GM21723 (cell line): Measurements from ENCODE around the gene RRAS2.
"Not testable (repeated sequence)": the region's sequence is repeated elsewhere in the genome, so short reads cannot be mapped to it uniquely, and the experiment has no call there.

Experiments used
- ATAC-seq: cut with Tn5 transposase; IDR thresholded peaks from one replicate; pipeline ENCODE4 v1.9.1; 2021; ENCODE audit warnings: mild to moderate bottlenecking, moderate library complexity; ENCODE audit not compliant: unreplicated experiment

RRAS2 gene

DNA sequence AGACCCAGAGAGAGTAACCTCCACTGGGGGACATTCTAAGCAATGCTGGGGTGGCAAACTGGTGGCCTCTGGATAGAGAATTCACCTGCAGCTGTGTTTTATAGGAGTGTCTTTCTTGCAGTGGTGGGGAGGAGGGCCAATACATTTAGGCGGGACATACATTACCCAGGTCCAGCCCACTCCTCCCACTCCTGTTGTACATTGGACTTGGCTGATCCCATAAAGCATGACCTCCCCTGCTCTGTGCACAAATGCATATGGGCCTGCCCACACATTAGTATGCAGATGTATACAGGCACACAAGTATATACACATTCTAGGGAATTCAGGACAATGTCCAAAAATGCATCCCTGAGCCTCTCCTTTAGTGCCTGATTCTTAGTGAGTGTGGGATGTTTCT lies 99.1 kb downstream of the RRAS2 start:
- ATAC-seq, result no peak

- ATAC-seq, result no peak
Measured at GRCh38 chr11:14259186-14259784, 99.7 kb downstream of the RRAS2 start.

DNA sequence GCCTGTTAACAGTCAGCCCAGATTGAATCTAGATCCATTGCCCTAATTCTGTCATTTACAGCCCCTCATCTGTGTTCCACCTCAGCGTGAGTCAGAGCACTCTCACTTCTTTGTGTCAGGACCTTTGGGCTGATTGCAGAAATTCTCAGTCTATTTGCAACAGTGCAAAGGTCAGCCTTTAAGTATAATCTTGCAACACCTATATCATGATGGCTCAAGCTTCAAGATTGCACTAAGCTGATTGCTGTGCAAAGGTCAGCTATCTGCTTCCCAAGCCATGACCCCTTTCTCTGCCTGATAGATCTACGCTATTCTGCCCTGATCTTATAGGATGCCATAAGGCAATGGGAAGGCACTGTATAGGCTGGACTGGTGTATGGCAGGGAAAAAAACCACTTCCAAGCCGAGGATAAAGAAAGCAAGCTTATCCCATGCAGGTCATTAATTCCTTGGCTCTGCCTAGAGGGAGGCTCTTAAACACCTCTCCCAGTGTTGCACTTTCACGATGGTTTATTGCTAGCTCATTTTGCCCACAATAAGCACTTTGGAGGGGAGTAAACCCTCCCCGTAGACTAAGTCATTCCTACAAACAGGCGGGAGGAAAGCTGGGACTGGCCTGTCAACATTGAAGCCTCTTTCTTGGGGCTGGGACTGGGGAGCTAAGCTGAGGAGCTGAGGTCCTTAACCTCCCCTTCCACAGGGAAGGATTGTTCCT lies 100.6 kb downstream of the RRAS2 start:
- no peak for ATAC-seq

DNA sequence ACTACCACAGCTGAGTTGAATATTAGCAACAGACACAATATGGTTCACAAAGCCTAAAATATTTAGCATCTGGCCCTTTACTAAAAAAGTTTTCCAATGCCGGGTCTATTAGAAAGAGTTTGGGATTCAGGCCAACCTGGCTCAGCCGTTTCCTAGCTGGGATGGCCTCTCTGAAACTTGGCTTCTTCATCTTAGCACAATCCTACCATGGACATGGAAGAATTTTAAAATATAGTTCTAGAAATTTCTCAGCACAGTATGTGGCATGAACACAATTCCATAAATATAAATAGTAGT lies 103.8 kb downstream of the RRAS2 start:
- no peak for ATAC-seq

- no peak for ATAC-seq
Measured at GRCh38 chr11:14254533-14255237, 104.3 kb downstream of the RRAS2 start.

DNA sequence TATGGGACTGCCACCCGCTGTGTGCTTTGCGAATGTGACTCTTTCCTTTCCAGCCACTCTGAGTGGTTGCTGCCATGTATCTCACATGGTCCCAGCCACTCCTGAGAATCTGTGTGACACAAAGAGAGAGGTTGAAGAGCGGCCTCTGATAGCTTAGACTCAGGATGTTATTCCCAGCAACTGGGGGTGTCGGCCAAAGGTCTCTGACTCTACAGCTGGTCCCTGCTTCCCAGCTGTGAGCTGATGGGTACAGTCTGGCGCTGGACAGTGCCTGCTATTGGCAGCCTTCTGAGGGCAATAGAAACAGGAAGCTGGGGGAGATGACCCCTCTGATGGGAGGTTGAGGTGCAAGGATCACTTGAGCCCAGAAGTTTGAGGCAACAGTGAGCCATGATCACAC lies 105.1 kb downstream of the RRAS2 start:
- ATAC-seq, result no peak

DNA sequence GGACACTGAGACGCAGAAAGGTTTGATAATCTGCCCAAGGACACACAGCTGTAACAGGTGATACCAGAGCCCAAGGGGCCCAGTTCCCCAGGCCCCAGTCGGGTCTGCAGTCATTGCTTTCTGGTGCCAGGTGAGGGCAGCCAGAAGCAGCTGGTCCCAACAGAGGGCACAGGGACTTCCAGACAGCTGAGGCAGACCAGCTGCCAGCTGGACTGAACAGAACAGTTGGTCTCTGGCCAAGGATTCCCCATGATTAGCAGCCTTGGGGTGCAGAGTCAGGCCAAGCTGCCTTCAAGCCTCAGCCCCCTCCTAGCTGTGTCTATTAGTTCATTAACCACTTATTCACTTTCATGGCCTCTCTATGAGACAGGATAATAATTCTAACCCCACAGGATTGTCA lies 105.6 kb downstream of the RRAS2 start:
- no peak for ATAC-seq

GRCh38 chr11:14252501-14252900 lies 106.5 kb downstream of the RRAS2 start:
- ATAC-seq, result not testable (repeated sequence)

DNA sequence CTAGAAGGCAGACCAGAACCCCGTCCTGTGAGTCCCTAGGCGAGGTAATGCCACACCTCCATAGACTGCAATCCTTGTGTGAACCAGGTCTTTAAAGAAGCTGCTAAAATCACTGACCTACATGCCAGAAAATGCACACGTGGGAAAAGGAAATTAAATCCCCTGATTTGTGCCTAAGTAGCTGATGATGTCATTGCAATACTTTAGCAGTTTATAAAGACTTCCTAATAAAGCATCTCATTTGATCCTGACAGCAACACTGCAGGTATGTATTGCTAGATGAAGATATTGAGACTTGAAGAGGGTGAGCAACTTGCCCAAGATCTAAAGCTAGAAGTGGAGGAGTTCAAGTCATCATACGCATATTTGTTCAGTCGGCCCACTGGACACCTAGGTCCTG lies 107.2 kb downstream of the RRAS2 start:
- ATAC-seq, result no peak

- ATAC-seq, result no peak
Measured at GRCh38 chr11:14249121-14249963, 109.6 kb downstream of the RRAS2 start.

GRCh38 chr11:14248580-14248981 lies 110.4 kb downstream of the RRAS2 start:
- no peak for ATAC-seq

DNA sequence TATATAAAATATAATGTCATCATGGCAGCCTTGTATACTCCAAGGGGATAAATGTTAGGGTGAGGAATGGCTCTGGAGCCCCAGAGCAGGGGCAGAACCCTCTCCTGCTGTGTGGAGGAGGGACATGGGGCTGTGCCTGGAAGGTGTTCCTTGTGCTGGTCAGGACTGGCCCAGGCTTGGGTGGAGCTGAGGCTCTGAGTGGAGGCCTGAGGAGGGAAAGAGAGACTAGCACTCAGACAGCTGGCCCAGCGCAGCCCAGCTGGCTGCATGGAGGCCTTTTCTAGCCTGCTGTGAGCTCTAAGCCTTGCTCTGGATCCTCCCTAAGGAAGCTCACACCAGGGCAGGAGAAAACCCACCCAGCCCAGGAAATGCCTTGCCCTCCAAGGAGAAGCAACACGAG lies 113.5 kb downstream of the RRAS2 start:
- ATAC-seq, result no peak

GRCh38 chr11:14244926-14245325 lies 114.1 kb downstream of the RRAS2 start:
- ATAC-seq, result no peak

- ATAC-seq, result no peak
Measured at GRCh38 chr11:14242733-14243132, 116.2 kb downstream of the RRAS2 start.

- ATAC-seq, result no peak
Measured at GRCh38 chr11:14242187-14242586, 116.8 kb downstream of the RRAS2 start.

- no peak for ATAC-seq
Measured at GRCh38 chr11:14240951-14241350, 118.0 kb downstream of the RRAS2 start.

GRCh38 chr11:14240221-14240620 lies 118.8 kb downstream of the RRAS2 start:
- no peak for ATAC-seq

DNA sequence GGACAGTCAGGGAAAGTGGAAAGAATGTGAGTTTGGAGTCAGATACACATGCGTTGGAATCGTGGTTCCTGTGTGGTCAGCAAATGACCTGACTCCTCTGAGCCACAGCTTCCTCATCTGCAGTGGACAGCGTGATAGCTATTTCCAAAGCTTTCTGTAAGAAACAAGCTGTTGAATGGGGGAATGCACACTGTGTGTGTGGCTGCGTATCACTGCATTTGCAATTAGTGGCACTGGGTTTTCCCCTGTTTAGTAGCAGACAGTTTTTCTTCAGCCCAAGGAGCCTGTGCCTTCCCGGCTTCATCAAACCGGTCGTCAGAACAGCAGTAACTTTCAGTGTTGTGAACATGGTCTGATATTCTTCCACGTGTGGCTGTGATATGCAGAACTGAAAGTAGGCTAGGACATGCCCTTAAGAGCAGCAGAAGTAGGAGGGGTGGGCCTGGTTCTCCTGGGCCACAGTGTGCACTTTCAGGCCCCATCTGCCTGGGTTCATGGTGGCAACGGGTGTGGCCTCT lies 121.5 kb downstream of the RRAS2 start:
- peak; percentile 99 for ATAC-seq

DNA sequence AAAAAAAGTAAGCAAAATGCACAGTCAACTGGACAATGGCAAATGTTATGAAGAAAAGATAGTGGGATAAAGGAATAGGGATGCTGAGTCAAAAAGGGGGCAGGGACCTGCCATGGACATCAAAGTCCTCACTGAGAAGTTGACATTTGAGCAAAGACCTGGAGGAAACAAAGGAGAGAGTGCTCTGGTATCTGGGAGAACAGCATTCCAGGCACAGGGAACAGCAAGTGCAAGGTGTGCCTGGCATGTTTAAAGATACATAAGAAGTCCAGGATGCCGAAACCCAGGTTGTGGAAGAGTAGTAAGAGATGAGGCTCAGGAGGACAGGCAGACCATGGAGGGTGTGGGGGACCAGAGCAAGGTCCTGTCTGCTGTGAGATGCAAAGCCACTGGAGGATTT lies 123.3 kb downstream of the RRAS2 start:
- ATAC-seq, result no peak

DNA sequence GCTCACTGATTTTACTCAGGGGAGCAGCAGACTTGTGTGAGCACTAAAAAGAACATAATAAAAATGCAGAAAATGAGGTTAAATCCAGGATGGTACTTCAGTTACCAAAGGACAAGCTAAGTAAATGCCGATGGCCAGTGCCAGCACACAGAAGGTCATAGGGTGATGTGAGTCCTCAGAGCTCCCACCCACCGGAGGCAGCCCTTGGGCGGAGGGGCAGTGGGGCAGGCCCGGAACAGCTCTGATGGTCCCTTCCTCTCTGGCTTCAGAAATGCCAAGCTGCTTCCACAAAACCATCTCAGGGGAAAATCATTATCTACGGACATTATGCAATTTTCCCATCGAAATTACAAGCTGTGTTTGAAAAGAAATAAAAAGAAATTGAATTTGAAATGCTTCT lies 124.5 kb downstream of the RRAS2 start:
- no peak for ATAC-seq

DNA sequence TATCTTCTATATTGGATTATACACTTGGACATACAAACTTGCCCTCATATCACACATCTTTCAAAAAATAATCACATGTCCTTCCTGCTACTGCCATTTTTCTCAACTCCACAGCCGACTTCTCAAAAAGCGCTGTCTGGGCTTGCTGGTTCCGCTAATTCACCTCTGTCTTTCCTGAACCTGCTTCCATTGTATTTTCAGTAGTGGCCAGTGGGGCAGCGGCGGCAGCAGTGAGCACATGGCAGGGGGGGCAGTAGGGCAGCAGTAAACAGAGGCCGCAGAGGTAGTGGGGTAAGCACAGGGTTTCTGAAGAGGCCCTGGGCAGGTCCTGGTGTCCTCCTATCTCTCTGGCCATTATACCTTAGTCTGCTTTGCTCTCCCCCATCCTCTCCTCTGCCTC lies 126.3 kb downstream of the RRAS2 start:
- ATAC-seq, result no peak
